Mesenchymal stem cell (in vitro differentiated cells and primary cell): ENCODE measurements around the gene LRRC45.

ENCODE experiments used
- DNase-seq: peaks from one replicate; pipeline ENCODE4 v3.0.0-alpha.2; 2013
- H2AFZ ChIP-seq: one replicate; pipeline ENCODE4 v1.6.1; 2013; ENCODE audit warnings: low read depth, mild to moderate bottlenecking, control low read depth, inconsistent platforms, low read length, moderate library complexity
- H2AK5ac ChIP-seq: 2 replicates; pipeline ENCODE4 v1.6.1; 2013; ENCODE audit warnings: low read length, moderate library complexity, mild to moderate bottlenecking, inconsistent platforms; ENCODE audit not compliant: severe bottlenecking
- H2BK120ac ChIP-seq: one replicate; pipeline ENCODE4 v1.6.1; 2013; ENCODE audit warnings: low read depth, mild to moderate bottlenecking, inconsistent platforms, low read length, moderate library complexity
- H2BK12ac ChIP-seq, 2 experiments: one replicate each; pipeline ENCODE4 v1.6.1; 2013; ENCODE audit warnings: inconsistent platforms in 2 of 2, low read length in 2 of 2, mild to moderate bottlenecking in 2 of 2, moderate library complexity in 2 of 2, control low read depth in 1 of 2
- H2BK15ac ChIP-seq: one replicate; pipeline ENCODE4 v1.6.1; 2013; ENCODE audit warnings: mild to moderate bottlenecking, low read depth, inconsistent platforms; ENCODE audit not compliant: poor library complexity, severe bottlenecking
- H2BK5ac ChIP-seq: 2 replicates; pipeline ENCODE4 v1.6.1; 2013; ENCODE audit warnings: low read depth, mild to moderate bottlenecking, low read length, control low read depth, inconsistent platforms; ENCODE audit not compliant: poor library complexity, severe bottlenecking
- H3K14ac ChIP-seq, 2 experiments: one replicate each; pipeline ENCODE4 v1.6.1; 2013; ENCODE audit warnings: inconsistent platforms in 2 of 2, low read length in 2 of 2, control low read depth in 1 of 2, mild to moderate bottlenecking in 1 of 2, moderate library complexity in 1 of 2
- H3K18ac ChIP-seq, 2 experiments: one replicate each; pipeline ENCODE4 v1.6.1; 2013; ENCODE audit warnings: inconsistent platforms in 2 of 2, low read length in 2 of 2, control low read depth in 1 of 2, low read depth in 1 of 2, mild to moderate bottlenecking in 1 of 2
- H3K23ac ChIP-seq, 2 experiments: one replicate each; pipeline ENCODE4 v1.6.1; 2013; ENCODE audit warnings: inconsistent platforms in 2 of 2, low read length in 2 of 2, mild to moderate bottlenecking in 2 of 2, moderate library complexity in 2 of 2, control low read depth in 1 of 2
- H3K27ac ChIP-seq: 2 replicates; pipeline ENCODE4 v1.5.1; 2013; ENCODE audit warnings: mild to moderate bottlenecking, moderate library complexity, low read length, control low read depth, inconsistent platforms; ENCODE audit not compliant: poor library complexity, severe bottlenecking
- H3K27me3 ChIP-seq, 2 experiments: 2 replicates each; pipeline versions ENCODE4 v1.6.1 to v1.7.0; 2013; ENCODE audit warnings: low read length in 2 of 2, mild to moderate bottlenecking in 2 of 2, moderate library complexity in 2 of 2, control low read depth in 1 of 2, inconsistent platforms in 1 of 2; ENCODE audit not compliant: control insufficient read depth in 1 of 2, insufficient read depth in 1 of 2
- H3K36me3 ChIP-seq, 2 experiments: 2 replicates each; pipeline versions ENCODE4 v1.6.1 to v1.7.0; 2013; ENCODE audit warnings: low read length in 2 of 2, control low read depth in 1 of 2, inconsistent platforms in 1 of 2, low read depth in 1 of 2, mild to moderate bottlenecking in 1 of 2; ENCODE audit not compliant: insufficient read depth in 2 of 2, control insufficient read depth in 1 of 2
- H3K4ac ChIP-seq, 2 experiments: one replicate each; pipeline ENCODE4 v1.6.1; 2013; ENCODE audit warnings: inconsistent platforms in 2 of 2, low read length in 2 of 2, mild to moderate bottlenecking in 2 of 2, moderate library complexity in 2 of 2, control low read depth in 1 of 2, low read depth in 1 of 2
- H3K4me1 ChIP-seq: 2 replicates; pipeline ENCODE4 v1.6.1; 2013; ENCODE audit warnings: low read depth, low read length, control low read depth; ENCODE audit not compliant: control insufficient read depth, insufficient read depth
- H3K4me2 ChIP-seq: 2 replicates; pipeline ENCODE4 v1.6.1; 2013; ENCODE audit warnings: low read length, mild to moderate bottlenecking, inconsistent platforms; ENCODE audit not compliant: poor library complexity, severe bottlenecking
- H3K4me3 ChIP-seq, 2 experiments: 2 replicates each; pipeline versions ENCODE4 v1.5.1 to v1.7.0; 2013; ENCODE audit warnings: low read length in 2 of 2, mild to moderate bottlenecking in 2 of 2, control low read depth in 1 of 2, low read depth in 1 of 2; ENCODE audit not compliant: insufficient read depth in 1 of 2
- H3K79me1 ChIP-seq: replicated peaks from 2 replicates; pipeline ENCODE4 v1.6.1; 2013; ENCODE audit warnings: mild to moderate bottlenecking, control low read depth, low read length, inconsistent platforms; ENCODE audit not compliant: poor library complexity, severe bottlenecking
- H3K9ac ChIP-seq: 2 replicates; pipeline ENCODE4 v1.7.0; 2013; ENCODE audit warnings: mild to moderate bottlenecking, low read length, moderate library complexity
- H3K9me3 ChIP-seq: 2 replicates; pipeline ENCODE4 v1.7.0; 2013; ENCODE audit warnings: mild to moderate bottlenecking, low read length; ENCODE audit not compliant: control insufficient read depth
- H4K8ac ChIP-seq: one replicate; pipeline ENCODE4 v1.6.1; 2013; ENCODE audit warnings: inconsistent platforms, mild to moderate bottlenecking, low read length, moderate library complexity
- H4K91ac ChIP-seq: one replicate; pipeline ENCODE4 v1.6.1; 2013; ENCODE audit warnings: mild to moderate bottlenecking, low read length, inconsistent platforms
- WGBS: methylation state at CpG from one replicate; pipeline ENCODE4 v1.1.7; 2013; ENCODE audit warnings: mixed read lengths; 5-methylcytosine and 5-hydroxymethylcytosine counted together

LRRC45 gene

GRCh38 chr17:81991684-81992305 is 31.3 kb upstream of the LRRC45 start:
- no peaks in the 10 kb centered on the region for H3K9me3 ChIP-seq
- peak overlapping the region; percentile 61 to 65 for H3K4ac ChIP-seq
- H3K18ac ChIP-seq: peak overlapping the region; percentile 78 to 82
- H3K27me3 ChIP-seq: no peaks in the 10 kb centered on the region
- no peak overlapping the region for H3K4me3 ChIP-seq
- H3K4me2 ChIP-seq: peak overlapping the region; percentile 50
- peak overlapping the region; percentile 48 for H4K91ac ChIP-seq
- H2AFZ ChIP-seq: no peak overlapping the region
- peak overlapping the region in 1 of 2 experiments; percentile 72 for H2BK12ac ChIP-seq
- peak overlapping the region; percentile 17 for H2BK15ac ChIP-seq
- H3K36me3 ChIP-seq: peaks cover 18 to 79% of the 10 kb centered on the region in 2 experiments
- H2BK120ac ChIP-seq: no peak overlapping the region
- H3K4me1 ChIP-seq: peaks cover 39% of the 10 kb centered on the region
- H3K23ac ChIP-seq: no peak overlapping the region
- WGBS: 40% methylated on average over 31 of the region's 31 CpGs
- H3K27ac ChIP-seq: peak overlapping the region; percentile 40
- DNase-seq: peak; percentile 59
- H3K79me1 ChIP-seq: peaks cover 50% of the 10 kb centered on the region
- peak overlapping the region in 1 of 2 experiments; percentile 53 for H3K14ac ChIP-seq
- H3K9ac ChIP-seq: no peak overlapping the region
- peak overlapping the region; percentile 34 for H2BK5ac ChIP-seq
- H2AK5ac ChIP-seq: no peak overlapping the region
- H4K8ac ChIP-seq: peak overlapping the region; percentile 85

GRCh38 chr17:81992306-81993102 is 30.6 kb upstream of the LRRC45 start:
- H3K27ac ChIP-seq: no peak overlapping the region
- no peaks in the 10 kb centered on the region for H3K27me3 ChIP-seq
- no peak overlapping the region for H2BK5ac ChIP-seq
- no peak overlapping the region for H2AK5ac ChIP-seq
- peak overlapping the region; percentile 48 for H4K91ac ChIP-seq
- WGBS: 77% methylated on average over 31 of the region's 31 CpGs
- peak overlapping the region; percentile 61 for H2BK120ac ChIP-seq
- H3K9ac ChIP-seq: no peak overlapping the region
- H3K79me1 ChIP-seq: peaks cover 47% of the 10 kb centered on the region
- H3K9me3 ChIP-seq: no peaks in the 10 kb centered on the region
- peak overlapping the region; percentile 35 for H4K8ac ChIP-seq
- H3K14ac ChIP-seq: peak overlapping the region in 1 of 2 experiments; percentile 59
- peak overlapping the region; percentile 29 to 65 for H3K4ac ChIP-seq
- H3K4me2 ChIP-seq: peak overlapping the region; percentile 50
- H3K18ac ChIP-seq: peak overlapping the region; percentile 75 to 82
- H2BK15ac ChIP-seq: peak overlapping the region; percentile 26
- H3K4me1 ChIP-seq: peaks cover 41% of the 10 kb centered on the region
- peak overlapping the region; percentile 40 to 72 for H2BK12ac ChIP-seq
- H2AFZ ChIP-seq: no peak overlapping the region
- DNase-seq: no peak
- peaks cover 19 to 78% of the 10 kb centered on the region in 2 experiments for H3K36me3 ChIP-seq
- no peak overlapping the region for H3K4me3 ChIP-seq
- no peak overlapping the region for H3K23ac ChIP-seq

- H3K27ac ChIP-seq: no peak overlapping the region
- H2BK12ac ChIP-seq: peak overlapping the region in 1 of 2 experiments; percentile 15
- H3K4me2 ChIP-seq: no peak overlapping the region
- no peak overlapping the region for H2BK5ac ChIP-seq
- H2BK120ac ChIP-seq: no peak overlapping the region
- H4K91ac ChIP-seq: no peak overlapping the region
- no peak overlapping the region for H3K18ac ChIP-seq
- no peak overlapping the region for H4K8ac ChIP-seq
- DNase-seq: no peak
- no peak overlapping the region for H3K4me3 ChIP-seq
- no peak overlapping the region for H2AFZ ChIP-seq
- no peaks in the 10 kb centered on the region for H3K9me3 ChIP-seq
- H3K4me1 ChIP-seq: peaks cover 42% of the 10 kb centered on the region
- no peaks in the 10 kb centered on the region for H3K27me3 ChIP-seq
- no peak overlapping the region for H3K23ac ChIP-seq
- H3K79me1 ChIP-seq: peaks cover 43% of the 10 kb centered on the region
- peaks cover 19 to 75% of the 10 kb centered on the region in 2 experiments for H3K36me3 ChIP-seq
- no peak overlapping the region for H3K4ac ChIP-seq
- no peak overlapping the region for H2BK15ac ChIP-seq
- no peak overlapping the region for H3K9ac ChIP-seq
- H2AK5ac ChIP-seq: no peak overlapping the region
- WGBS: 96% methylated on average over 37 of the region's 37 CpGs
- H3K14ac ChIP-seq: no peak overlapping the region
Measured at GRCh38 chr17:81993729-81994592, 29.1 kb upstream of the LRRC45 start.
